K562 (cell line): ENCODE measurements around the gene CD22. TPM values are rescaled to one million over a fixed set of nuclear protein-coding genes. Genes with fewer than 3 reads are reported as not detected.

Experiments used
- ARNT ChIP-seq, 2 experiments: fragments of 450-650 bp; IDR thresholded peaks; 2 replicates each; pipeline ENCODE4 v1.6.1; 2016; ENCODE audit warnings: mild to moderate bottlenecking in 1 of 2
- CHD4 ChIP-seq: fragments of 200-600 bp; sonication (generic); IDR thresholded peaks from 3 replicates; pipeline ENCODE4 v1.6.1; 2012; ENCODE audit warnings: low read depth, mild to moderate bottlenecking, mixed read lengths, low read length, inconsistent platforms; ENCODE audit not compliant: insufficient read depth, insufficient replicate concordance, poor library complexity, severe bottlenecking
- COPS2 ChIP-seq: fragments of 450-650 bp; conservative IDR thresholded peaks from 2 replicates; pipeline ENCODE4 v1.6.1; 2016; ENCODE audit warnings: mild to moderate bottlenecking, moderate library complexity
- NONO ChIP-seq, 2 experiments: fragments of 200-400 bp in 1 of 2; fragments of 450-650 bp in 1 of 2; formaldehyde crosslinking in 1 of 2; IDR thresholded peaks; 2 replicates each; pipeline ENCODE4 v1.6.1; 2017; ENCODE audit warnings: low read depth in 2 of 2, mild to moderate bottlenecking in 2 of 2, moderate library complexity in 2 of 2, low read length in 1 of 2
- TRIM28 ChIP-seq: fragments of 450-650 bp; IDR thresholded peaks from 2 replicates; pipeline ENCODE4 v1.6.1; 2017
- U2AF1 ChIP-seq: fragments of 200-400 bp; formaldehyde crosslinking; optimal IDR thresholded peaks from 2 replicates; pipeline ENCODE3; 2017; ENCODE audit warnings: mild to moderate bottlenecking, low read depth, low read length, moderate library complexity
- ZKSCAN3 ChIP-seq: fragments of 250-450 bp; sonication (Bioruptor Pico); IDR thresholded peaks from 2 replicates; pipeline ENCODE4 v1.4.0; 2020
- ZNF23 ChIP-seq: fragments of 250-450 bp; sonication (Bioruptor Pico); IDR thresholded peaks from 2 replicates; pipeline ENCODE4 v1.4.0; 2020; ENCODE audit warnings: mild to moderate bottlenecking
- ZNF444 ChIP-seq: fragments of 250-450 bp; sonication (Bioruptor Pico); IDR thresholded peaks from 2 replicates; pipeline ENCODE4 v1.4.0; 2020; ENCODE audit warnings: mild to moderate bottlenecking, moderate library complexity
- ZNF778 ChIP-seq: fragments of 450-650 bp; formaldehyde crosslinking; IDR thresholded peaks from 2 replicates; pipeline ENCODE4 v1.4.0; 2020; ENCODE audit warnings: mild to moderate bottlenecking, moderate library complexity
- polyA plus RNA-seq, 8 experiments: library from polyadenylated mRNA; depleted of rRNA in 4 of 8; stranded (reverse) in 5 of 8; unstranded in 3 of 8; fragments of >200 nt; fragmentation: Nextera tagmentation in 2 of 8; fragmentation: Illumina TruSeq in 1 of 8; extraction: Ambion mirVana in 2 of 8; extraction: Trizol in 1 of 8; gene quantifications; 2 replicates each; pipeline versions ENCODE4 v1.2.1 to v1.2.3, GENCODE V29; 2011 to 2014; ENCODE audit warnings: inconsistent platforms in 1 of 8, missing spikeins in 1 of 8
- total RNA-seq, 7 experiments: library from RNA; depleted of rRNA in 6 of 7; stranded (reverse); fragments of >200 nt in 6 of 7; fragmentation: Illumina TruSeq in 2 of 7; extraction: Trizol in 2 of 7; gene quantifications; 2 replicates each; pipeline versions ENCODE4 v1.2.1 to v1.2.3, GENCODE V29; 2011 to 2021; ENCODE audit warnings: low replicate concordance in 1 of 7
- TF ChIP-seq, protein P1 (sequence below), 3 experiments: fragments of 200-800 bp in 1 of 3; sonication (Bioruptor generic) in 1 of 3; sonication (generic) in 1 of 3; formaldehyde crosslinking in 1 of 3; IDR thresholded peaks; 2 replicates each; pipeline versions ENCODE4 v1.6.1 to v1.8.0; 2016 to 2022; ENCODE audit warnings: mild to moderate bottlenecking in 2 of 3, missing compliant biosample characterization in 2 of 3, missing genetic modification characterization in 2 of 3, missing genetic modification reagents in 1 of 3
- TF ChIP-seq, protein P2 (sequence below): fragments of 250-450 bp; sonication (Bioruptor Pico); IDR thresholded peaks from 2 replicates; pipeline ENCODE4 v1.5.0; 2021; ENCODE audit warnings: mild to moderate bottlenecking, borderline replicate concordance
- TF ChIP-seq, protein P3 (sequence below): fragments of 250-450 bp; sonication (Bioruptor Pico); IDR thresholded peaks from 2 replicates; pipeline ENCODE4 v1.5.1; 2021; ENCODE audit warnings: mild to moderate bottlenecking
- TF ChIP-seq, protein P4 (sequence below): IDR thresholded peaks from 3 replicates; pipeline ENCODE4 v1.6.1; 2011; ENCODE audit warnings: borderline replicate concordance, mild to moderate bottlenecking; ENCODE audit not compliant: insufficient read length, insufficient read depth
- TF ChIP-seq, protein P5 (sequence below): fragments of 450-650 bp; IDR thresholded peaks from 2 replicates; pipeline ENCODE4 v1.6.1; 2018; ENCODE audit warnings: mild to moderate bottlenecking, low read depth; ENCODE audit not compliant: partially characterized antibody
- TF ChIP-seq, protein P6 (sequence below): conservative IDR thresholded peaks from 2 replicates; pipeline ENCODE4 v1.6.1; 2011; ENCODE audit warnings: low read depth, mild to moderate bottlenecking, low read length; ENCODE audit not compliant: control insufficient read depth

CD22 gene
- total and polyA plus RNA-seq, 9 of the 15 experiments (the other 6 are each of a cell fraction or from before 2014, with no cell fraction given) = 0.29 to 5.0 (median 3.5) TPM

DNA sequence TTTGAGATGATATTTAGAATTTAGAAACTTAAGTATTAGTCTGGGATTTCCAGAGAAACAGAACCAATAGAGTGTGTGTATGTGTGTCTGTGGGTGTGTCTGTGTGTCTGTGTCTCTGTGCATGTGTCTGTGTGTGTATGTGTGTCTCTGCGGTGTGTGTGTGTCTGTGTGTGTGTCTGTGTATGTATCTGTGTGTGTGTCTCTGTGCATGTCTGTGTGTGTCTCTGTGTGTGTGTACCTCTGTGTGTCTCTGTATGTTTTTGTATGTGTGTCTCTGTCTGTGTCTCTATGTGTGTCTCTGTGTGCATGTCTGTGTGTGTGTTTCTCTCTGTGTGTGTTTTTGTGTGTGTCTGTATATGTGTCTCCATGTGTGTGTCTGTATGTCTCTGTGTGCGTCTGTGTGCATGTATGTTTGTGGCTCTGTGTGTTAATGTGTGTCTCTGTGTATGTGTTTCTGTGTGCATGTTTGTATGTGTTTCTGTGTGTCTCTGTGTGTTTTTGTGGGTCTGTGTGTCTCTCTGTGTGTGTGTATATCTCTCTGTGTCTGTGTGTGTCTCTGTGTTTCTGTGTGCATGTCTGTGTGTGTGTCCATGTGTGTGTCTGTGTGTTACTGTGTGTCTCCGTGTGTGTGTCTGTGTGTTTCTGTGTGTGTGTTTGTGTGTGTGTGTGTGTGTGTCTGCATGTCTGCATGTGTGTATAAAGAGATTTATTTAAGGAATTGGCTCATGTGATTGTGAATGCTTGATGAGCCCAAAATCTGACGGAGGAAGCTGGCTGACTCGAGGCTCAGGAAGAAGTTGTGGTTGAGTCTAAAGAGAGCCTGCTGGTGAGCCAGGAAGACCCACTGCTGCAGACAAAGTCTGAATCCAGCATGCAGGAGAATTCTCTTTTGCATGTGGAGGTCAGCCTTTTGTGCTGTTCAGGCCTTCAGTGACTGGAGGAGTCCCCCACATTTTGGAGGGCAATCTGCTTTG lies 64.0 kb downstream of the CD22 start (continued):
- TF ChIP-seq, protein P1, sequence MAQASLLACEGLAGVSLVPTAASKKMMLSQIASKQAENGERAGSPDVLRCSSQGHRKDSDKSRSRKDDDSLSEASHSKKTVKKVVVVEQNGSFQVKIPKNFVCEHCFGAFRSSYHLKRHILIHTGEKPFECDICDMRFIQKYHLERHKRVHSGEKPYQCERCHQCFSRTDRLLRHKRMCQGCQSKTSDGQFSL (CRISPR knock-in tag; IDR thresholded peaks at IDR 0.05) = no peak
- TF ChIP-seq, protein P1 (tag; IDR thresholded peaks at IDR 0.05) = no peak
- TF ChIP-seq, protein P2, sequence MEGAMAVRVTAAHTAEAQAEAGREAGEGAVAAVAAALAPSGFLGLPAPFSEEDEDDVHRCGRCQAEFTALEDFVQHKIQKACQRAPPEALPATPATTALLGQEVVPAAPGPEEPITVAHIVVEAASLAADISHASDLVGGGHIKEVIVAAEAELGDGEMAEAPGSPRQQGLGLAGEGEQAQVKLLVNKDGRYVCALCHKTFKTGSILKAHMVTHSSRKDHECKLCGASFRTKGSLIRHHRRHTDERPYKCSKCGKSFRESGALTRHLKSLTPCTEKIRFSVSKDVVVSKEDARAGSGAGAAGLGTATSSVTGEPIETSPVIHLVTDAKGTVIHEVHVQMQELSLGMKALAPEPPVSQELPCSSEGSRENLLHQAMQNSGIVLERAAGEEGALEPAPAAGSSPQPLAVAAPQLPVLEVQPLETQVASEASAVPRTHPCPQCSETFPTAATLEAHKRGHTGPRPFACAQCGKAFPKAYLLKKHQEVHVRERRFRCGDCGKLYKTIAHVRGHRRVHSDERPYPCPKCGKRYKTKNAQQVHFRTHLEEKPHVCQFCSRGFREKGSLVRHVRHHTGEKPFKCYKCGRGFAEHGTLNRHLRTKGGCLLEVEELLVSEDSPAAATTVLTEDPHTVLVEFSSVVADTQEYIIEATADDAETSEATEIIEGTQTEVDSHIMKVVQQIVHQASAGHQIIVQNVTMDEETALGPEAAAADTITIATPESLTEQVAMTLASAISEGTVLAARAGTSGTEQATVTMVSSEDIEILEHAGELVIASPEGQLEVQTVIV = no peak
- TF ChIP-seq CHD4 = no peak
- TF ChIP-seq NONO (IDR thresholded peaks at IDR 0.05; ENCODE audit: low read depth in 2 of 2, low read length in 1 of 2) = no peak
- no peak for TF ChIP-seq ZKSCAN3
- TF ChIP-seq COPS2 = no peak
- TF ChIP-seq TRIM28 = no peak
- TF ChIP-seq ARNT (IDR thresholded peaks at IDR 0.05) = peak in 1 of 2 experiments; percentile 31; a peak in 1 of 4 replicates
- TF ChIP-seq, protein P3, sequence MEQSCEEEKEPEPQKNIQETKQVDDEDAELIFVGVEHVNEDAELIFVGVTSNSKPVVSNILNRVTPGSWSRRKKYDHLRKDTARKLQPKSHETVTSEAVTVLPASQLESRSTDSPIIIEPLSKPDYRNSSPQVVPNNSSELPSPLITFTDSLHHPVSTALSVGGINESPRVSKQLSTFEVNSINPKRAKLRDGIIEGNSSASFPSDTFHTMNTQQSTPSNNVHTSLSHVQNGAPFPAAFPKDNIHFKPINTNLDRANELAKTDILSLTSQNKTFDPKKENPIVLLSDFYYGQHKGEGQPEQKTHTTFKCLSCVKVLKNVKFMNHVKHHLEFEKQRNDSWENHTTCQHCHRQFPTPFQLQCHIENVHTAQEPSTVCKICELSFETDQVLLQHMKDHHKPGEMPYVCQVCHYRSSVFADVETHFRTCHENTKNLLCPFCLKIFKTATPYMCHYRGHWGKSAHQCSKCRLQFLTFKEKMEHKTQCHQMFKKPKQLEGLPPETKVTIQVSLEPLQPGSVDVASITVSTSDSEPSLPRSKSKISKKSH = no peak
- TF ChIP-seq, protein P4, sequence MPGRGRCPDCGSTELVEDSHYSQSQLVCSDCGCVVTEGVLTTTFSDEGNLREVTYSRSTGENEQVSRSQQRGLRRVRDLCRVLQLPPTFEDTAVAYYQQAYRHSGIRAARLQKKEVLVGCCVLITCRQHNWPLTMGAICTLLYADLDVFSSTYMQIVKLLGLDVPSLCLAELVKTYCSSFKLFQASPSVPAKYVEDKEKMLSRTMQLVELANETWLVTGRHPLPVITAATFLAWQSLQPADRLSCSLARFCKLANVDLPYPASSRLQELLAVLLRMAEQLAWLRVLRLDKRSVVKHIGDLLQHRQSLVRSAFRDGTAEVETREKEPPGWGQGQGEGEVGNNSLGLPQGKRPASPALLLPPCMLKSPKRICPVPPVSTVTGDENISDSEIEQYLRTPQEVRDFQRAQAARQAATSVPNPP = no peak
- no peak for TF ChIP-seq ZNF778 (CRISPR knock-in tag)
- TF ChIP-seq, protein P5, sequence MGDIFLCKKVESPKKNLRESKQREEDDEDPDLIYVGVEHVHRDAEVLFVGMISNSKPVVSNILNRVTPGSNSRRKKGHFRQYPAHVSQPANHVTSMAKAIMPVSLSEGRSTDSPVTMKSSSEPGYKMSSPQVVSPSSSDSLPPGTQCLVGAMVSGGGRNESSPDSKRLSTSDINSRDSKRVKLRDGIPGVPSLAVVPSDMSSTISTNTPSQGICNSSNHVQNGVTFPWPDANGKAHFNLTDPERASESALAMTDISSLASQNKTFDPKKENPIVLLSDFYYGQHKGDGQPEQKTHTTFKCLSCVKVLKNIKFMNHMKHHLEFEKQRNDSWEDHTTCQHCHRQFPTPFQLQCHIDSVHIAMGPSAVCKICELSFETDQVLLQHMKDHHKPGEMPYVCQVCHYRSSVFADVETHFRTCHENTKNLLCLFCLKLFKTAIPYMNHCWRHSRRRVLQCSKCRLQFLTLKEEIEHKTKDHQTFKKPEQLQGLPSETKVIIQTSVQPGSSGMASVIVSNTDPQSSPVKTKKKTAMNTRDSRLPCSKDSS = no peak
- TF ChIP-seq ZNF23 (CRISPR knock-in tag) = no peak
- TF ChIP-seq, protein P6, sequence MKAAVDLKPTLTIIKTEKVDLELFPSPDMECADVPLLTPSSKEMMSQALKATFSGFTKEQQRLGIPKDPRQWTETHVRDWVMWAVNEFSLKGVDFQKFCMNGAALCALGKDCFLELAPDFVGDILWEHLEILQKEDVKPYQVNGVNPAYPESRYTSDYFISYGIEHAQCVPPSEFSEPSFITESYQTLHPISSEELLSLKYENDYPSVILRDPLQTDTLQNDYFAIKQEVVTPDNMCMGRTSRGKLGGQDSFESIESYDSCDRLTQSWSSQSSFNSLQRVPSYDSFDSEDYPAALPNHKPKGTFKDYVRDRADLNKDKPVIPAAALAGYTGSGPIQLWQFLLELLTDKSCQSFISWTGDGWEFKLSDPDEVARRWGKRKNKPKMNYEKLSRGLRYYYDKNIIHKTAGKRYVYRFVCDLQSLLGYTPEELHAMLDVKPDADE = no peak
- TF ChIP-seq ZNF444 (CRISPR knock-in tag) = no peak
- no peak for TF ChIP-seq U2AF1
